Adrenal gland (tissue), 12 donors: ENCODE data around the gene MAT1A. TPM values are rescaled to one million over a fixed set of nuclear protein-coding genes. Genes with fewer than 3 reads are reported as not detected.

Experiments
- DNase-seq, 7 donors: peaks; one replicate each; pipeline ENCODE4 v3.0.0-alpha.2; 2019 to 2020
- H3K27ac ChIP-seq, 5 donors: fragments of 200-600 bp; sonication (generic) in 4 of 5; 1 replicate in 3 of 5; 2 replicates in 2 of 5; pipeline versions ENCODE4 v1.5.1 to v1.8.0; 2016 to 2020; ENCODE audit warnings: mild to moderate bottlenecking in 1 of 5
- H3K27me3 ChIP-seq: fragments of 200-600 bp; 2 replicates; pipeline ENCODE4 v1.8.0; 2021
- H3K36me3 ChIP-seq, 2 donors: fragments of 200-600 bp; replicated peaks in 1 of 2; 1 replicate in 1 of 2; 2 replicates in 1 of 2; pipeline versions ENCODE4 v1.5.1 to v1.8.0; 2018 to 2022
- H3K4me1 ChIP-seq, 2 donors: fragments of 200-600 bp; replicated peaks in 1 of 2; 1 replicate in 1 of 2; 2 replicates in 1 of 2; pipeline versions ENCODE4 v1.5.1 to v1.8.0; 2018 to 2021
- H3K4me3 ChIP-seq, 4 donors: fragments of 200-600 bp; sonication (generic) in 3 of 4; one replicate each; pipeline ENCODE4 v1.5.1; 2016 to 2018
- H3K9me3 ChIP-seq, 3 donors: fragments of 200-600 bp; sonication (generic) in 1 of 3; replicated peaks in 1 of 3; 1 replicate in 2 of 3; 2 replicates in 1 of 3; pipeline versions ENCODE4 v1.5.1 to v1.8.0; 2016 to 2021
- CTCF ChIP-seq, 6 experiments: fragments of 450-650 bp in 4 of 6; fragments of 200-600 bp in 2 of 6; sonication (generic) in 1 of 6; IDR thresholded peaks; 1 replicate in 5 of 6; 2 replicates in 1 of 6; pipeline versions ENCODE4 v1.5.1 to v1.8.0; 2016 to 2021; ENCODE audit warnings: antibody characterized with exemption in 6 of 6, mild to moderate bottlenecking in 2 of 6, moderate library complexity in 1 of 6
- POLR2A ChIP-seq, 2 donors: fragments of 450-650 bp; IDR thresholded peaks; one replicate each; pipeline ENCODE4 v1.6.1; 2017; ENCODE audit warnings: antibody characterized with exemption in 2 of 2, mild to moderate bottlenecking in 2 of 2, moderate library complexity in 1 of 2
- WGBS, 4 donors: extraction: QIAGEN DNeasy Blood & Tissue Kit in 2 of 4; methylation state at CpG; one replicate each; pipeline versions ENCODE4 v1.1.5 to v1.1.7; 2013 to 2017; 5-methylcytosine and 5-hydroxymethylcytosine counted together
- intact Hi-C, 2 donors: fragments of 100-400 bp; cut with DNase I; formaldehyde crosslinking; loops; one replicate each; pipeline versions ENCODE4 v1.14.1 to v1.15.0; 2022 to 2023
- polyA plus RNA-seq, 3 donors: library from polyadenylated mRNA; stranded (reverse); fragments of 200-250 nt in 2 of 3; fragments of 350-450 nt in 1 of 3; fragmentation: Illumina TruSeq in 1 of 3; extraction: RNeasy Lipid Tissue Mini Kit (QIAGEN cat#74804) in 1 of 3; gene quantifications; one replicate each; pipeline ENCODE4 v1.2.3, GENCODE V29; 2013 to 2014
- total RNA-seq, 9 donors: library from RNA; depleted of rRNA in 4 of 9; stranded (reverse); fragments of >200 nt in 4 of 9; fragments of 120-200 nt in 1 of 9; fragmentation: NEBNext Ultra II Directional in 1 of 9; extraction: Animal tissue kit (Norgen Biotek cat#: 25700) in 1 of 9; gene quantifications; one replicate each; pipeline versions ENCODE4 v1.1.0 to v1.2.4, GENCODE V29; 2013 to 2023
- donor health status: healthy with polysubstance abuse.
- donor health status: Bipolar disorder and iron deficiency.
- donor health status: DM: yes; HTN: yes; CAD: no.
- donor health status: DM: no; HTN: no; CAD: no.
- donor health status: DM: no; HTN: no; CAD: no.
- donor health status: DM: yes; HTN: yes; CAD: no.

MAT1A gene
- total and polyA plus RNA-seq, 12 donors = 0.16 to 15.1 (median 0.57) TPM; not detected in 1

DNA sequence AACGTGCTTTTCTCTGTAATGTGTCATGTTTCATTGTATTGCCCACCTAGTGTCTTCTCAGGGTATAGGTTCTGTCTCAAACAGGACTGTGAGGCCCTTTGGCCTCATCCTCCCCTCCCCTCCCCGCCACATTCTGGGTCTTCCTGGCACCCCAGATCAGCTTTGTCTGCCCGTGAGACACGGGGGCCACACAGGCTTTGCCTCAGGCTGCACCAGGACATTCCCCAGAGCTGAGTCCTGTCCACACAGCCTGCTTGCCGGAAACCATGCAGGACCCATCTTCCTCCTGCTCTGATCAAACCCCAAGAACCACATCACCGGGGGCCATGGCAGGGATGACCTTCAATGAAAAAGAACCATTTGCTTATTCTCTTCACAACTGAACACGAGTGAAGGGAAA is 18.6 kb downstream of the MAT1A start:
- intact Hi-C loops = no loop called here
- Histone ChIP-seq H3K4me1 (no peaks in the 10 kb centered on the region), H3K27ac (no peak overlapping the region), H3K27me3 (no peaks in the 10 kb centered on the region), H3K36me3 (no peaks in the 10 kb centered on the region), H3K9me3 (no peaks in the 10 kb centered on the region), H3K4me3 (no peak overlapping the region)
- WGBS, 4 donors = 84 to 92% (median 92%) methylated on average over 4 to 7 of the region's 7 CpGs
- no peak for TF ChIP-seq POLR2A (IDR thresholded peaks at IDR 0.05)
- no peak for TF ChIP-seq CTCF (IDR thresholded peaks at IDR 0.05)
- DNase-seq = no peak

DNA sequence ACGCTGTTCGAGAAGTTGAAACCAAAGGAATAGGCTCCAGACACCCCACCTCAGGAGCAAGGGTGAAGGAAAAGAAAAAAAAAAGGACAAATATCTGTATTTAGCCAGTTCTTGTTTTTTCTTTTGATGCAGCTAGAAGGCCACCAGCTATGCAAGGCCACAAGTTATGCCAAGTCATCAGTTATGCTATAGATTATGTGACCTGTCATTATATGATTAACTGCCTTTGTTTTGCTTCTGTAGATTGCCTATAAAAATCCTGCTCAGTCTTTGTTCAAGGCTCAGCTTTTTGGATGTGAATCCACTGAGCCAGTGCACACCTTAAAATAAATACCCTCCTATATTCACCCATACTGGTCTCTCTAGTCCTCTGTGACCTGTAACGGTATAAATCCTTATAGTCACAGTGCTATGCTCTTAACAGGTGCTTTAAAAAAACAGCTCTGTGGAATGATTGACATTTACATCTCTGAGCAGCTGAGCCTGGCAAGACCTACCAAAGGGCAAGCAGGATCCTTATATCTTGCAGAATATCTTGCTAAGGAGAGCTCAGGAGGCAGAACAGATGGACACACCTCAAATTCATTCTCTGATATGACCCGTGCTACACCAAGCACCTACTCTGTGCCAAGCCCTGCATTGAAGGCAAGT is 20.4 kb downstream of the MAT1A start:
- no peak for DNase-seq
- Histone ChIP-seq H3K4me3 (no peak overlapping the region), H3K4me1 (no peaks in the 10 kb centered on the region), H3K36me3 (no peaks in the 10 kb centered on the region), H3K27ac (no peak overlapping the region), H3K9me3 (no peaks in the 10 kb centered on the region), H3K27me3 (no peaks in the 10 kb centered on the region)
- 46 to 71% (median 50%) methylated on average over 4 of the region's 4 CpGs for WGBS, 4 donors
- no peak for TF ChIP-seq POLR2A (IDR thresholded peaks at IDR 0.05)
- TF ChIP-seq CTCF (IDR thresholded peaks at IDR 0.05) = no peak
- intact Hi-C loops = no loop called here

DNA sequence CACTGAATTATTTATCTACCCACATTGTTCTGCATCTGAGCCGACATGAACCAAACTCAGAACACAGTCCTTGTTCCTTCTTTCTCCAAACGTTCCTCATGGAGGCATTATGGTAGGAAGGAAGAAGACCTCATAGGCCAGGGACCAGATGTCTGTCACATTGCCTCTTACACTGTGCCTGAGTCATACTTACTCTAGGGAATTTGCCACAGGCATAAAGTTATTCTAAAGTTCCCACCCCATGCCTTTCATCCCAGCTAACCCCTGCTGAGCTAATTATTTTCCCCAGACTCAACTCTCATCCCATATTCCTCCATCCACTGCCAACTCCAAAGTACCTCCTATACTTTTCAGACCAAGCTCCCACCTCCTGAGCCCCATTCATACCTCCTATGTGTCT is 21.2 kb downstream of the MAT1A start:
- Histone ChIP-seq H3K4me1 (no peaks in the 10 kb centered on the region), H3K27me3 (no peaks in the 10 kb centered on the region), H3K27ac (no peak overlapping the region), H3K4me3 (no peak overlapping the region), H3K36me3 (no peaks in the 10 kb centered on the region), H3K9me3 (no peaks in the 10 kb centered on the region)
- intact Hi-C loops = no loop called here
- 65 to 84% (median 75%) methylated on average over 2 of the region's 2 CpGs for WGBS, 4 donors
- DNase-seq = no peak
- TF ChIP-seq CTCF (IDR thresholded peaks at IDR 0.05) = no peak
- TF ChIP-seq POLR2A (IDR thresholded peaks at IDR 0.05) = no peak

DNA sequence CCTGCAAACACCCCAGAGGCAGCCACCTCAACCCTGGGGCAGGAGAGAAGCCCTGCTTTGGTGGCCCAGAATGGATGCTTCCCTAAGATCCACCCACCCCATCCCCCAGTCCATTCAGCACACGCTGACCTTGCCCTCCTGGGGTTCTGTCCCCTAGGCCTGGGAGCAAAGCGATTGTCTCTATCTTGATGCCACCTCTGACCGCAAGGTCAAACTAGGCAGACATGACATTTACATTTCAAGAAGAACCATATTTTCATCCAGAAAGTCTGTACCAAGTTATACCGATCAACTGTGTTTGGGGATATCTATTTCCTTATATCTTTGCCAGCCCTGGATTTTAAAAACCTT is 23.0 kb downstream of the MAT1A start:
- no peak for TF ChIP-seq POLR2A (IDR thresholded peaks at IDR 0.05)
- TF ChIP-seq CTCF (IDR thresholded peaks at IDR 0.05) = no peak
- WGBS, 4 donors = 76 to 90% (median 78%) methylated on average over 4 of the region's 4 CpGs
- no peak overlapping the region for H3K27ac ChIP-seq

More for the DNA sequence above, 23.0 kb downstream of the MAT1A start:
- no peaks in the 10 kb centered on the region for H3K36me3 ChIP-seq
- no peak overlapping the region for H3K4me3 ChIP-seq
- intact Hi-C loops = no loop called here
- no peaks in the 10 kb centered on the region for H3K4me1 ChIP-seq
- no peak for DNase-seq
- H3K9me3 ChIP-seq = no peaks in the 10 kb centered on the region
- H3K27me3 ChIP-seq = no peaks in the 10 kb centered on the region
